Fibroblast of skin of left quadriceps (primary cell): ENCODE data around the gene NUTM2E.
"Not testable (repeated sequence)": the region's sequence is repeated elsewhere in the genome, so short reads cannot be mapped to it uniquely, and the experiment has no call there.

Experiments used
- DNase-seq, 2 experiments: peaks; one replicate each; pipeline ENCODE4 v3.0.0-alpha.2; 2013; ENCODE audit warnings: low read depth in 2 of 2

Gene NUTM2E, protein sequence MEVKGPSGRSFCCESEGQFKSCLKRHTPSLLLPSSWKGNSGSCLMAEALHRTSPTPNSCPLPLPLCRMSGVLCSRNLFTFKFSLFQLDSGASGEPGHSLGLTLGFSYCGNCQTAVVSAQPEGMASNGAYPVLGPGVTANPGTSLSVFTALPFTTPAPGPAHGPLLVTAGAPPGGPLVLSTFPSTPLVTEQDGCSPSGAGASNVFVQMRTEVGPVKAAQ (N-terminal part only)

DNA sequence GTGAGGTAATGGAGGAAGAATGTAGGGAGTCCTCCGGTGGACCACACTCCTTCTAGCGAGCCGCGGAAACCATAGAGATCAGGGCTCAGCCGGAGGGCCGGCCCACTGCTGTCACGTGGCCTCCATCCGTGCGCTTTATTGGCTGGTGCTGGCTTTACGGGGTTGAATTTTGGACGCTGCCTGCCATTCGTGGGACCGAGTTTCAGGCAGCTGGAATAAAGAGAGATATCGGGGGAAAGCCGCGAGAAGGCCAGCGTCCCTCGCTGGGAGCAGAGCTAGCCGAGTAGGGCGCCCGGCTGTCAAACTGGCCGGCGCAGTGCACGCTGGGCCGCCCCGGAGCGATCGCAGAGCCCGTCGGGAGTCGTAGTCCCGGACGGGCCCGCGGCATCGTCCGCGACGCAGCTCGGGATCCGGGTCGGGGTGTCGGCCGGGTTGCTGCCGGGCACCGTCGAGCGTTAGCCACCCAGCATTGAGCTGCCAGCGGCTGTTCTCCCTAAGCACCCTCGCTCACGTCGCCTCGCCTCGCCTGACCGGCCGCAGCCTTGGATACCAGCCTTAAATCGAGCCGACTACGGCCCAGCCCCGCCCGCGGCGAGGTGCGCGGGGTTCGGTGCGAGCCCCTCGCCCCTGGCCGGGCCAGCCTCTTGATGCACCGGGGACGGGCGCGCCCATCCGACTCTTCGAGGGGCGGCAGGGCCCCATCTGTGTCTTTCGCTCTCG is at the start of gene NUTM2E:
Gene NUTM2E, plus strand, starts transcription at position 244 of the 720 bp plus-strand sequence. CDS start 15,002 bp downstream, outside the sequence.
- peak; percentile 41 to 46 for DNase-seq

DNA sequence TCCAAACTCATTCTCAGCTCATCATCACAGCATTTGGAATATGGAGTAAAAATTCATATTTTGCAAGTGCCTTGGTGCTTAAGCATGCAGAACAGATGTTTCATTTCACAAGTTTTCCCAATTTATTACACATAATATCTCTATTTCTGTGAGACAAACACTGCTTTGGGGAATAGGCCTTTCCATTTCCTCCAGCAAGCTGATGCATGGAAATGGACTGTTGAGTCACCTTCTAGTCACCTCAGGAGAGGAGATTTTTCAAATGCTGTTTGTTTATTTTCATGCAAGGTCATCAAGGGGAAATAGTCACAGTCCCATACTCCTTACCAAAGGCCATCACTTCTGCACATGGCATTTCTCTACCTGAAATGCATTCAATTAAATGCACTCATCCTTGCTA is 48.5 kb upstream of the NUTM2E start:
- DNase-seq = not testable (repeated sequence)

- peak in 1 of 2 experiments; percentile 13 for DNase-seq
Observed at GRCh38 chr10:79779310-79779938, 47.1 kb upstream of the NUTM2E start.

- not testable (repeated sequence) for DNase-seq
Observed at GRCh38 chr10:79779992-79780391, 46.5 kb upstream of the NUTM2E start.

DNA sequence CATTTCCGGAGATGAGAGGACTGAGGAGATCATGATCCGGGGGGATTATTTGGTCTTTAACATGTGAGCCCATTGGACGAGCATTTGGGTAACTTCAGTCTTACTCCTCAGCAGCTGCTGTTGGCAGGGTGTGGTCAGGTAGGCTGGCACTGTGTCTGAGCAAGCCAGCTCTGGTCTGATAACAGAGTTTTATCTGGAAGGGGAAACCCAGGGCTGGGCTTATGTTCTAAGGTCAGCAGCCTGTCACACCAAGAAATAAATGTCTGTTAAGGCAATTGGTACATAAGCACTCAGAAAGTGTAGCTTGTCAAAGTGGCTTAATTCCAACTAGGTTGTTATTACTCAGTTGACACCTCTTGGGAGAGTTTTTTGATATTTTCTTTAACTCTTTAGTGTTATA is 45.0 kb upstream of the NUTM2E start:
- not testable (repeated sequence) for DNase-seq

GRCh38 chr10:79787455-79787952 is 39.0 kb upstream of the NUTM2E start:
- DNase-seq = not testable (repeated sequence)

DNA sequence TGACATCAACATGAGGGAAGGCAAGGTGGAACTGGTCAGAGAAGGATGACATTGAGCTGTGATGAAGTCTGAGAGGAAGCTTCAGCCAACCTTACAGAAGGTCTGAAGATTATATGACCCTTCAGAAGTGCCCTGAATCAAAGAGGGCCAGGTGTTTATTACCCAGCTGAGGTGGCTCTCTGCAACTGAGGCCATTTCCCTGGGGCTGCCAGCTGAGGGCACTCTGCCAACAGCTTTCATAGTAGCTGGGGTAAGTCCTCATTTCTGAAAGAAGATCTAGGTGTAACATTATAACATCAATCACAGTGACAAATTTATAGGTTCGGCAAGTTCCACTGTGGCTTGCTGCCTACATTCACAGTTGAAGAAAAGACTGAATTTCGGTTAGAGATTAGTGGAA is 37.2 kb upstream of the NUTM2E start:
- not testable (repeated sequence) for DNase-seq

GRCh38 chr10:79791906-79792517 is 34.5 kb upstream of the NUTM2E start:
- DNase-seq = not testable (repeated sequence)

DNA sequence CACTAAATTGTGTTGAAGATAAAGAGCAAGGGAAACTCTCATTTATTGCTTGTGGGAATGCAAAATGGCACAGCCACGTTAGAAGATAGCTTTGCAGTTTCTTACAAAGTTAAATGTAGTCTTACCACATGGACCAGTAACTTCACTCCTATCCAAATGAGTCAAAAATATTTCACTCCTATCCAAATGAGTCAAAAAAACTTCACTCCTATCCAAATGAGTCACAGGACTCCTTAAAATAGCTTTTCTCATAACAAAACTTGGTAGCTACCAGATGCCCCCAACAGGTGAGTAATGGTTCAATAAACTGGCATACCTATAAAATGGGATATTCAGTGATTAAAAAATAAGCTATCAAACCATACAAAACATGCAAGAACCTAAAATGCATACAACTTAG is 27.2 kb upstream of the NUTM2E start:
- not testable (repeated sequence) for DNase-seq

DNA sequence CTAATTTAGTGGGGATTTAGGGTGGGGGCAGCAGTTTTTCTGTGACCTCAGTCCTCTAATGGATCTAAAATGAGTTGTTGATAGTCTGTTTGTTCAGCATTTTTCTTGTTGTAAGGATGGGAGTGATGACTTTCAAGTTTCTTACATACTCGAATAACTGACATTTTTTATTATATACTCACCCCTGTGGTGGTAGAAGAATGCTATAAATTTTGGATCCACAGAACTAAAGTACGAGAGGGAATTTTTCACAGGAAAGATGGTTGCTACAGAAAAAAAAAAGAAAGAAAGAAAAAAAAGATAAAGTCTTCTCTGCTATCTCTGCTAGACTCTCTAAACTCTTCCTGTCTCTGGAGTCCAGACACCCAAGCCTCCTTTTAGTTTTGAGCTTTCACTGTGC is 20.7 kb upstream of the NUTM2E start:
- DNase-seq = peak; percentile 8 to 25

DNA sequence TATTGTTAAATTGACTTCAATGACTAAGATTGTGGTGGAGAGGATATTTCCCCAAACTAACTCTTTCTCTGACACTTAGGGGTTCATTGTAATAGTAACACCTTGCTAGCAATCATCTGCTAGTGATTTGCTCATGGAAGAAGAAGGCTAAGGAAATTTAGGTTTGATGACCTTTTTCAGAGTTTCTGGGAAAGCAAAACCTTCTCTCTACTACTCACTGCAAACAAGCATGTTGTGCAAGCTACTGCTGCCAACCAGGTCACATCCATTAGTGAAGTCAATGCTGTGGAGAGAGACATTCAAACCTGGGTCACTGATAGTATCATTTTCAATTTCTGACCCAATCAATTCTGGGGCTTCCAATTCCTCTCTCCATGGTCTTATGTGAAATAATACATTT is 14.6 kb upstream of the NUTM2E start:
- DNase-seq = not testable (repeated sequence)

DNA sequence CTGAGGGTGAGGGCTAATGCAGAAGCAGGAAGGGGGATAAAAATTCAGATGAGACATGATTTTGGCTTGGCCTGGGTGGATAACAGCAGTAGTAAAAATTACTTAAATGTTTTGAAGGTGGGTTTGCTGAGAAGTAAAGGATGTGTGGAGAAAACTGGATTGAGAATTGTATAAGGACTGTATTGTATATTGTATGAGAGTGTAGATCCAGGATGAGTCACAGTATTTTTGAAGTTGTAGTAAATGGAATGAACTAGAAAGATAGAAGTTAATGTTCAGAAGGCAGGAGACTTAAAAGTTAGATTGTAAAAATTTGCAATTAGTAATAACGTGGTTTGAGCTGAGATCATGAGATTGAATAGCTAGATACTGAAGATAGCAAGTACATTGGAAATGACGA is 10.2 kb upstream of the NUTM2E start:
- DNase-seq = not testable (repeated sequence)

GRCh38 chr10:79823387-79823786 is 3.2 kb upstream of the NUTM2E start:
- not testable (repeated sequence) for DNase-seq

DNA sequence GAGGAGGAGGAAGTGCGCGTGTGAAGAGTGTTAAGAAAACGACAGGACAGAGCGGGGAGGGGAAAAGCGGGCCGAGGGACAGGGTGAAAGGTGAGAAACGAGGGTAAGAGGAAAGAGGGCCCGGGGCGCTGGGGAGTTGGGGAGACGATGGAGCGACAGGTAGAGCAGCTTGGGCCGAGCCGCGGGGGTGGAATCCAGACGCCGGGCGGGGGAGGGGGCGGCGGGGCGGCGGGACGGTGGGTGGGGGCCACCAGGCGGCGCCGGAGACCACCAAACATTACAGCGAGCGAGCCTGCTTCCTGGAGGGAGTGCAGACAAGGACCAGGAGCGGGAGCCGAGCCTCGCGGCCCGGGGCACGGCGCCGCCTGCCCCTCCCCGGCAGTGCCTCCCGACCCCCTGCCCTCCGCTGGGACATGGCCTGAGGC is 940 bp upstream of the NUTM2E start:
- not testable (repeated sequence) for DNase-seq

DNA sequence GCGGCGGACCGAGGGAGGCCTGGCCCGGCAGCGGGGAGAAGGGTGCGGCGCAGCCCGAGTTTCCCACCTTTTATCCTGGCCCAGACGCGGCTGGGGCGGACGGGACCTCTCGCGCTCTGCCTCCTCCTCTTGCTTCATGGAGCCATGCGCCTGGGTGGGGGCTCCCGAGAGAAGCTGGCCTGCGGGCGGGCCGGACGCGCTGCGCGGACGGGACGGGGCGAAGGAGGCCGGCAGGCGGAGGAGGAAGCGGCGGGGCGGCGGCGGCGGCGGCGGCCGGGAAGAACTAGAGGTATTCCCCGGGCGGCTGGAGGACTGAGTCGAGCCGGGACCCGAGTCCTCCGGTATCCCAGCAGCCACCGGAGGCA is 426 bp upstream of the NUTM2E start:
- DNase-seq = not testable (repeated sequence)

DNA sequence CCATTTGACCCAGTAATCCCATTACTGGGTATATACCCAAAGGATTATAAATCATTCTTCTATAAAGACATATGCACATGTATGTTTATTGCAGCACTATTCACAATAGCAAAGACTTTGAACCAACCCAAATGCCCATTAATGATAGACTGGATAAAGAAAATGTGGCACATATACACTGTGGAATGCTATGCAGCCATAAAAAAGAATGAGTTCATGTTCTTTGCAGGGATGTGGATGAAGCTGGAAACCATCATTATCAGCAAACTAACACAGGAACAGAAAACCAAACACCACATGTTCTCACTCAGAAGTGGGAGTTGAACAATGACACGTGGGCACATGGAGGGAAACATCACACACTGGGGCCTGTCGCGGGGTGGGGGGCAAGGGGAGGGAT is 7.3 kb downstream of the NUTM2E start:
- not testable (repeated sequence) for DNase-seq

DNA sequence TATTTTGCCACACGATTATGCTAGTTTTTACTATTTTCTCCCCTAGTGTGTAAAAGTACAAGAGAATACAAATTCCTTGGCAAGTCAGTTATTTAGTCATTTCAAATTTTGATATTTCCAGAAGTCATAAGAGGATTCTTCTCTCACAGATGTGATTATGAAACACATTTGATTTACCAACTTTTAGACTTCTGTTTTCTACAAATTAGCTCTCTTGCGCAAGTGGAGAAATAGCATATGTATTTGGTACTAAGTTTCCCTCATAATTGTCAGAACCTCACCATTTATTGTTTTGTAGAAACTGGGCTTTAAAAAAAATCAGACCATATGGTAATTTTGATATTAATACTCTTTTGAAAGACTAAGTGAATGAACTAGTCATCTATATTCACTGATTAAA is 9.4 kb downstream of the NUTM2E start:
- not testable (repeated sequence) for DNase-seq

DNA sequence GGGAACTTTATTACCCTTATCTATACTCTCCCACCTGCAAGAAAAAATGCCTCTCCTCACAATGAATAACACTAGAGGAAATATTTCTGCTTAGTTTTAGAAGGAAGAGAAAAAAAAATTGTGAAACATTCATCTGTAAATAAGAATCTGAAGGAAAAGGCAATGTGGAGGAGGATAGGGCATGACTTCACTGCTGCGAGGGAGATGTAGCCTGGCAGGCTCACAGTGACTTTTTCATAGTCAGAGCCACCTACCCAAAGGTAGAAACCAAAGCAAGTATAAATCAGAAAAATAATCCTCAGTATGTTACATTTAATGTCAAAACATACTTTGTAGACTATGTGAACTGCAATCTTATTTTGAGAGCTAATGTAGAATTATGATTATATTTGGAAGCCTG is 10.4 kb downstream of the NUTM2E start:
- DNase-seq = not testable (repeated sequence)

- not testable (repeated sequence) for DNase-seq
Observed at GRCh38 chr10:79838441-79838840, 11.9 kb downstream of the NUTM2E start.

- DNase-seq = not testable (repeated sequence)
Observed at GRCh38 chr10:79853191-79853854, 26.8 kb downstream of the NUTM2E start.

GRCh38 chr10:79862269-79862668 is 35.7 kb downstream of the NUTM2E start:
- not testable (repeated sequence) for DNase-seq
